Activated effector memory CD4-positive, alpha-beta T cell treated with Interleukin-2 at 50 U/mL for 16 hours (primary cell): ENCODE results near the gene LAMTOR2.
A peak's percentile ranks its signal among the peaks of the same experiment; 100 is the strongest.

Source experiments
- DNase-seq: peaks from one replicate; pipeline ENCODE4 v3.0.0-alpha.2; 2020

LAMTOR2 gene

GRCh38 chr1:156076609-156077429 lies 22.2 kb downstream of the LAMTOR2 start:
- no peak for DNase-seq

- DNase-seq = no peak
These were observed 22.8 kb downstream of the LAMTOR2 start for GRCh38 chr1:156077430-156077760.

- no peak for DNase-seq
These were observed 24.1 kb downstream of the LAMTOR2 start for GRCh38 chr1:156078728-156079127.

GRCh38 chr1:156079762-156080161 lies 25.2 kb downstream of the LAMTOR2 start:
- DNase-seq = no peak

- no peak for DNase-seq
These were observed 25.8 kb downstream of the LAMTOR2 start for GRCh38 chr1:156080241-156080862.

- DNase-seq = no peak
These were observed 26.2 kb downstream of the LAMTOR2 start for GRCh38 chr1:156080863-156081179.

GRCh38 chr1:156081180-156081916 lies 26.8 kb downstream of the LAMTOR2 start:
- DNase-seq = no peak

GRCh38 chr1:156081917-156082308 lies 27.3 kb downstream of the LAMTOR2 start:
- DNase-seq = no peak

GRCh38 chr1:156082309-156083091 lies 27.9 kb downstream of the LAMTOR2 start, which contains the start of gene MEX3A:
TSS of gene MEX3A (minus strand) at chr1:156082465. CDS start at chr1:156081998, 467 bp downstream.
- DNase-seq = peak; percentile 36

GRCh38 chr1:156083800-156084790 lies 29.5 kb downstream of the LAMTOR2 start:
- no peak for DNase-seq

GRCh38 chr1:156086256-156086662 lies 31.7 kb downstream of the LAMTOR2 start:
- no peak for DNase-seq

GRCh38 chr1:156089704-156090103 lies 35.1 kb downstream of the LAMTOR2 start:
- DNase-seq = no peak

GRCh38 chr1:156090138-156090839 lies 35.7 kb downstream of the LAMTOR2 start:
- no peak for DNase-seq

- peak; percentile 79 for DNase-seq
These were observed 36.2 kb downstream of the LAMTOR2 start for GRCh38 chr1:156090840-156091188.

GRCh38 chr1:156091610-156092009 lies 37.0 kb downstream of the LAMTOR2 start:
- no peak for DNase-seq

- DNase-seq = no peak
These were observed 41.4 kb downstream of the LAMTOR2 start for GRCh38 chr1:156095906-156096508.

GRCh38 chr1:156096640-156097391 lies 42.2 kb downstream of the LAMTOR2 start:
- DNase-seq = peak; percentile 76

- DNase-seq = no peak
These were observed 43.1 kb downstream of the LAMTOR2 start for GRCh38 chr1:156097499-156098178.

GRCh38 chr1:156098784-156099183 lies 44.2 kb downstream of the LAMTOR2 start:
- no peak for DNase-seq
